HG02884 (cell line): ENCODE results near the gene ENKUR.
"Not testable (repeated sequence)": the region's sequence is repeated elsewhere in the genome, so short reads cannot be mapped to it uniquely, and the experiment has no call there.

Experiments
- ATAC-seq: cut with Tn5 transposase; IDR thresholded peaks from one replicate; pipeline ENCODE4 v1.9.1; 2021; ENCODE audit warnings: mild to moderate bottlenecking, moderate library complexity; ENCODE audit not compliant: unreplicated experiment

The ENKUR gene

DNA sequence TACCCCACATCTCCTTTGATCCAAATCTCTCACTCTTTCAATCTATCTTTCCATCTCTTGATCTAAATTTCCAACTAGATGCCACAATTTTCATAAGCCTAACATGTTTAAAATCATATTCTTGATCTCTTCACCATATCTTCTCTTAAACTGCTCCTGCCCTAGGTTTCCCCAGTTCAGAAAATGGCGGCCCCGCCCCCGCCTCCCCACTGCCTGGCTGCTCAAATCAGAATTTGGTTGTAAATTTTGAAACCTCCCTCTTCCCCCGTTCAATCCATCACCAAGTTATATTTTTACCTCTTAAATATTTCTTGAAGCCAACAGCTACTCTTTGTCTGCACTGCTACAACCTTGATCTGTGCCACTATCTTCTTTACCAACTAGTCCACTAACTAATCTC, 36.3 kb downstream of the ENKUR start:
- no peak for ATAC-seq

DNA sequence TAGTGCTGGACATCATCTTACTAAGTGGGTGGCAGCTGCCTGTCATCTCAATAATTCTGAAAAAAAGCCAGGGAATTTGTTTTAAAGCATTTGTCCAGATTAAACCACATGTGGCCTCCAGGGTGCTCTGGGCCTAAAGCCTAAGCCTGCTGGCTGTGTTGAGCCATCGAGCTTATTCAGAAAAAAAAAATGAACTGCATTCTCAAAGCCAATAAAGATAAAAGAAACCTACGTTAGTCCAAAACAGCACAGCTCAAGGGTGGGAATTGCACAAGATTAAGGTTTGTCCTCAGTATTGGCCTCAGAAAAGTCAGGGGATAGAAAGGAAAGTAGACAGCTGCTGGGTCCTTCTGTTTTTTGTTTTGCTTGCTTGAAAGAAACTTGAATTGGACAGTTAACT, 41.0 kb downstream of the ENKUR start:
- ATAC-seq: no peak

DNA sequence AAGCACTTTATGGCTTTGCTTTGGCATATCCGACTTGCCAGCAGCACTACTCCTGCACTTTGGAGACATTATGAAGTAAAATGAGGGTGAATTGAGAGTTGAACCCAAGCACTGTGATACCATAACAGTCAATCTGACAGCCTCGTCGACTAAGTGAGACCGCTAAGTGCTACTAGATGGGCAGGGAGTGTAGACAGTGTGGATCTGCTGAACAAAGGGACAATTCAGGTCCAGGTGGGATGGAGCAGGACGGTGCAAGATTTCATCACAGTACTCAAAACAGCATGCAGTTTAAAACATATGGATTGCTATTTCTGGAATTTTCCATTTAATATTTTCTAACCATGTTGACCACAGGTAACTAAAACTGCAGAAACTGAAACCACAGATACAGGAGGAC, 42.8 kb downstream of the ENKUR start:
- no peak for ATAC-seq

DNA sequence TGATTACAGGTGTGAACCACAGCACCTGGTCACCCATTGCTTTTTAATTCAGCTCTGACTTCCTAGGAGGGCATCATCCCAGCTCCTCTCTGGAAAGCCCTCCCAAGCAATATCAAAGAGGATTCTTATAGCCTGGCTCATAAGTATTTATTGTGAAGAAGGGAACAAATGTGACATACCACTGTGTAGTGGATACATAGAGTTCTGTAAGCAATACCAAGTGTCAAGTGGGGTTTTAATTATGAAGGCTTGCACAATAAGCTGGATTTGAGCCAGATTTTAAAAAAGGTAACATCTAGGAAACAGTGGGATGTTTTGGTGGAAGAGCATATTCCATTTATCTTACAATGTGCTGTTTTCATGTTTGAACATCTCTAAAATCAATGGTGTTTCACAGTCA, 44.6 kb downstream of the ENKUR start:
- no peak for ATAC-seq

DNA sequence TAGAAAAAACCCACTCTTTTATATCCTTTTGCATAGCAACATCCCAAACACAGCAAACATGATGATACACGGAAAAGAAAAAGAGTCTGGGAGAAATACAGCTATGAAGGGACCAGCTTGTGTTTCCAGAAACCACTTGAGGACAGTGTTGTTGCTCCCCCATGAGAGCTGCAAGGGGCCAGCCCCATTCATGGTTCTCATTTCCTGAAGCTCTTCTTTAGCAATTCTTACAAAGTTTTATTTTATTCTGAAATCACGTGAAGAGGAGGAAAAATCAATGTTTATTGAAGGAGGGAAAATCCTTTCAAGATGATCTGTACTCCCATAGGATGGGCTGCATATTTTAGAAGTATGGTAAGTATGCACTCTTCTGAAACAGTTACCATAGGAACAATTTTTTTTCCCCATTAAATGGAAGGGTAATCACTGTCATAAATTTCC, 46.1 kb downstream of the ENKUR start:
- ATAC-seq: no peak

DNA sequence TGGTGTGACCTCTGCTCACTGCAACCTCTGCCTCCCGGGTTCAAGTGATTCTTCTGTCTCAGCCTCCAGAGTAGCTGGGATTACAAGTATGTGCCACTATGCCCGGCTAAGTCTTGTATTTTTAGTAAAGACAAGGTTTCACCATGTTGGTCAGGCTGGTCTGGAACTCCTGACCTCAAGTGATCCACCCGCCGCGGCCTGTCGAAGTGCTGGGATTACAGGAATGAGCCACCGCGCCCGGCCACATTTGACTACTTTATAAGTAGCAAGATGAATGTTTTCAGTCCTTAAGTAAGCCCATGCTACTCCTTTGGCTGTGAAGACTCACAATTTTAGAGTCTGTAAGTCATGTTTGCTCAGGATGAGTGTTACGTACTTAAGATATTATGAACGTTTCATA, 47.0 kb downstream of the ENKUR start:
- ATAC-seq: not testable (repeated sequence)

DNA sequence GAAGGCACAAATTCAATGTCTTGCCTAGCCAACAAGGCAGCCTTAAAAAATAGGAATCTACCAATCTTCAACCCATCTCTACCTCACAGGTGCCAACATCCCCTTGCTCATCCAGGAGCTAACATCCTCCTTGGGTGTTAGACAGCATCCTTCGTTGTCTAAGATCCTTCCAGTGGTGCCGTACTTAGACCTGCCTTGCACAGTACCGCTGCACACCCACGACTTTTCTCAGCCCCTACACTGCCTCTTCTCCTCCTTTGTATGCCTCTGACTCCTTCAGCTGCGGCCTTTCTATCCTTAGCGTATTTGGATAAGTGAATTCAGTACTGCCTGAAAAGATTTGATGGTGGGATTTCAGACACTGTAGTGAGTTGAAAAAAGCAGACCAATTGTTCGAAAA, 47.6 kb downstream of the ENKUR start:
- no peak for ATAC-seq

DNA sequence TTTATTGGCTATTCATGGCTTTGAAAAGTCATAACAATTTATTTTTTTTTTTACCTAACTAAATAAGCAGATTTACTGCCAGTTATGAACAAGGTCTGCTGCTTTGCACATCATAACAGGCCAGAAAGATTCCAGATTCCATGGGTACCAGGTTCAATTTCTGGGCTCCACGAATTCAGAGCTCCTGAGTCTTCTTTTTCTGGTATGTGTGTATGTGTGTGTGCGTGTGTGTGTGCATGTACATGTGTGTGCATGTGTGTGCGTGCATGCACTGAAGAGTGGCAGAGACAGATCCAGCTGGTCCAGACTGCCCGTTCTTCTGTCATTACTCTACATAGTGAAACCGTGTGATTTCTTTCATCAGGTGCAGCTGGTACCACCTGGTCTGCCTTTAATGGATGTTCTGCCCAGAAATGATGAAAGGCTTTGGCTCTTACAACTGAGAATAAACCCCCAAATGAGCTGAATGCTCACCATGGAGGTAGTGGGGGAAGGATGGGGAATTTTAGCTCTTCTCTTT, 48.9 kb downstream of the ENKUR start:
- ATAC-seq: no peak

DNA sequence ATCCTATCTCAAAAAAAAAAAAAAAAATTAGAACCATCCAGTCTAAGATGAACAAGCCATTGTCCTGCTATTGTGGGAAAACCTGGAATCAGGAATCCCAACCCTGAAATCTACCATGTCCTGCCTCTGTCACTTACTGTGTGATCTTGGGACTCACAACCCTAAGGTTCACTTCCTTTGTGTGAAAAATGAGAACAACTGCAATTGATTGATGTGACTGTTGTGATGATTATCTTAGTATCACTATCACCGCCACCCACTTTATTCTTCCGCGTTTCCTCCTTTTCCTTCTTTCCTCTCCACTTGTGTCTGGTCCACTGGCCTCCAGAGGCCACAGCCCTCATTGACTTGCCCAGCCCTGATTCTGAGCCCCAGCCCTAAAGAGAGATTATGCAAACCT, 50.9 kb downstream of the ENKUR start:
- no peak for ATAC-seq

DNA sequence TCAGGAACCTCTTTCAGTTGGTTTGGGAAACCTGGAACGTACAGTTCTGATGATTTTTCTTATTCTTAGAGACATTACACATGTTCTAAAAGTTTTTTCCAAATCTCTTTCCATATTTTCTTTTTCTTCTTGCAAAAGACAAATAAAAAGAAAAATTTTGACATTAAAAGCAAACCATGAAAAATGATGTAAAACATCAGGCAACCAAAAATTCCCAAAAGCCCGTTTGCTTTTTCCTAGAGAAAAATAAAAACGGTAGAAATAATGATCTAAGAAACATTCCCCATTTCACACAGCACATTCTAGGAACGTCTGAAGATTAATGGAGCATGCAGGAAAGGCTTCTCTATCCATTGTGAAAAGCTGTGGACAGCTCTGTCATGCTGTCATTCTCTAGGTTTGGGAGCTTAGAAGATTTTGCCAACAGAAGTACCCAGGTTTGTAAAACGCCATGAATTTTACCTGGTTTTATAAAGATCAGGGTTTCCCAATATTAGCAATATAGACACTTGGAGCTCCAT, 52.4 kb downstream of the ENKUR start:
- ATAC-seq: no peak

DNA sequence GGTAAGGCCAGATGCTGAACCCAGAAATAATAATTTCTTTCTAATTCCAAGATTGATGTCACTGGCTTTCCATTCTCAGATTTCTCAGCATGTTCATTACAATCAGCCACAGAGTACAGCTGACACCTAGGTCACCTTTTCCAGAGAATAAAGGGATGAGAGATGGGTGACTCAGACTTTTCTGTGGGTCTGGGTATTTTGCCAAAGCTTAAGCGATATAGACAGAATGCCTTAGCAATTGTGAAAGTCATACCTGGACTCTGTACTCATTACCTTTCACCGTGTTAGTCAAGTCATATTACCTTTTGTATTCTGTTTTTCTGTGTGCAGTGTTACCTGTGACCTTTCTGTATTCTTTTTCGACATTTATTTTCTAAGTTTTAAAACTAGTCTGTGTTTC, 53.0 kb downstream of the ENKUR start:
- no peak for ATAC-seq

DNA sequence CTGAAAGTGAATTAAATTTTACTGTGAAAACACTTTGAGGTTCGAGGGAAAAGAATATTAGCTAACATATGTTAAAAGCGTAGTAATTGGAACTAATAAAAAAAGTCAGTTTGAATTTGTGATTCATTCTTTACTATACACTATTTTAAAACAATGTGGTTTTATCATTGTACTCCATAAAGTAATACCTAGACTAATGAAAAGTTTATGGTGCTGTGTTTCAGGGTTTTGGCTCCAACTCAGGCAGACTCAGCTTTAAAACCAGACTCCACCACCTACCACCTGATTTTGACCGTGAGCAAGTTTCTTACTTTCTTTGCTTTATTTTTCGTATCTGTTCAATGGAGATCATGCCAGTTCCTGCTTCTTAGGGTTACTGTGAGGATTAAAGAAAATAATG, 54.4 kb downstream of the ENKUR start:
- no peak for ATAC-seq

DNA sequence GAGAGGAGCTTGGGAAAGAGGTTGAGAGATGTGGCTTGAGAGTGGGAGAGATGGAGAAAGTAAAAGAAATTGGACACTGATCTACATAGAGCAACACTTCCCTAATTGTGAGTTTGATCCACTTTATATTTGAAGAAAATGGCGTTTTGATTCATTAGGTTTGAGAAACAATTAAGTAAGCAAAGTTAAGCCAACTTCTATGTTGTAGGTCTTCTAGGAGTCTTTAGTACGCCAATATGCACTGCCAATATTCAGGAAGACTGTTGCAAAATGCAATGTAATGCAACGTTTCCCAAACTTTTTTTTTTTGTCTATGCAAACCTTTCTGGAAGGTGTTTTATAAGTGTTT, 56.6 kb downstream of the ENKUR start:
- no peak for ATAC-seq

DNA sequence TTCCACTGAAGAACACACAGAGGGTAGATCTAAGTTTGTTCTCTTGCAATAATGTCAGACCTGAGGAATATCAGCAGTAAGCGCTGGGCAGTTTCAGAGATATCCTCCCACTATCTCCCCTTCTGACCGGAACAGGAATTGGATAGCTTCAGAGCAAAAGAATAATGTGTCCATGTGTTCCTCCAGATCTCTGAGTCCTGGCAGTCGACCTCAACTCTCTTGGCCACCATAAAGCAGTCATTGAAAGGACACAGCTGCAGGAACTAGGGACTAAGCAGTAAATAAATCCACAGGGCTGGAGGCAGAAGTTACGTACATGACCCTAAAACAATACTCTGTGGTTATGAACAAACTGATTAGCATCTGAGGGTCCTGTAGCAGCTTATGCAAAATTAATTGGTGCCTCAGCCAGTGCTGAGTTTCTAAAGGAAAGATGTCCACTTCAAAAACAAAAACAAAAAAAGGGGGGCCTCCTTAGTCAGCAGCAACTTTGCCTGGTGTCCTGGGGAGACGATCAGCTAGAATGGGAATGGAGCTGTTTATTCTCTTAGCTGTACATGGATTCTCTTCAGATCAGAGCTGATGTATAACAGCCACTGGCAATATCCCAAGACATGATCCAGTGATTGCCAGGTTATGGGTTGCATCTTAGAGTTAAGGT, 57.1 kb downstream of the ENKUR start:
- ATAC-seq: no peak

DNA sequence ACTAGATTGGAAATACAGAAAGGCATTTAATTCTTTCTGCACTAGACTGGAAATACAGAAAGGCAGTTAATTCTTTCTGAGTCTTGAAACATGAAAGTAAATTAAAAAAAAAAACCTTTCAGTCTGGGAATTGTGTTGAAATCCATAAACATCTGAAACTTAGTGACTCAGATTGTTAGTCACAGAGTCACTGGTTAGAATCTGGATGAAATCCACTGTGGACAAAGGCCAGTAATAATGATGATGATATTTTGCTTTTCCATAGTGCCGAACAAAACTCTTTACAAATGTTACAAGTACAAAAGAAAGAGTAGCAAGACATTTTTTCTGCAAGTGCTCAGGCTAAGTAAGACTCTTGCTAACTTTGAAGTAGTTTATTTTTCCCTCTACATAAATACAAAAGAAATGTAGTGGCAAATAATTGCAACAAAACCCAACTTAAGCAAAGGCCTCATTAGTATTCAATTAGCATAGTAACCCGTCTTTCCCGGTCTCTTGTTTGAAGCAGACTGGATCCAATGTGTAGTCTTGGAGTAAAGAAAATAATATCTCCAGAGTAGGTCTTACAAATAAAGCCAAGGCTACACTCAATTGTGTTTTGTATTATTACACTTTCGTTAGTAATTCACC, 57.8 kb downstream of the ENKUR start:
- no peak for ATAC-seq

DNA sequence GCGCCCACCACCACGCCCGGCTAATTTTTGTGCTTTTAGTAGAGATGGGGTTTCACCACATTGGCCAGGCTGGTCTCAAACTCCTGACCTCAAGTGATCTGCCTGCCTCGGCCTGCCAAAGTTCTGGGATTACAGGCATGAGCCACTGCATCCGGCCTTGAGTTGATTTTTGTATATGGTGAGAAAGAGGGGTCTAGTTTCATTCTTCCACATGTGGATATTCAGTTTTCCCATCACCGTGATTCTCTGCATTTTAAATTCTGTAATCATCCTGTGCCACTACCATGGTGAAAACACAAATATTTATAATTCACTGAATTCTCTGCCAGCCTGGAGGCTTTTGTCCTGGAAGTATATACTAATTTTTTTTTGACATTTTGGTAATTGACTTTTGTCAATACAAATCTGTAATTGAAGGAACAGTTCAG, 58.3 kb downstream of the ENKUR start:
- not testable (repeated sequence) for ATAC-seq

DNA sequence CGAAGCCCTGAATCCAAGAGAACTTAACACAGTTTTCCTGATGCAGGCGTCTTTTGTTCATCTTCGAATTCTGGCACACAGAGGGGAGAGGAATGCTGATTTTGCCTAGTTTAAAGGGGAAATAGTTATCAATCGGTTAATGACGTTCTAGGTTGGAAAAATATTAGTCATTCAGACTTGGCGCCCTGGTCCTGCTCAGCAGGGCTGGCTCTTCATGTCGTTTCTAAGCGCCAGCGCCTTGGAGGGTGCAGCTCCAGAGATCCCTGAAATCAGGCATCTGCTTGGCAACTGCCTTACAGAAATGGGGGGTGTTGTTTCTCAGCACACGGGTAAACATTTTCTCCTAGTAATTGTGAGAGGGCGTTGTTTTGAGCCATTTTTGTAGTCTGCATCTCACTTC, 62.3 kb downstream of the ENKUR start:
- ATAC-seq: no peak

DNA sequence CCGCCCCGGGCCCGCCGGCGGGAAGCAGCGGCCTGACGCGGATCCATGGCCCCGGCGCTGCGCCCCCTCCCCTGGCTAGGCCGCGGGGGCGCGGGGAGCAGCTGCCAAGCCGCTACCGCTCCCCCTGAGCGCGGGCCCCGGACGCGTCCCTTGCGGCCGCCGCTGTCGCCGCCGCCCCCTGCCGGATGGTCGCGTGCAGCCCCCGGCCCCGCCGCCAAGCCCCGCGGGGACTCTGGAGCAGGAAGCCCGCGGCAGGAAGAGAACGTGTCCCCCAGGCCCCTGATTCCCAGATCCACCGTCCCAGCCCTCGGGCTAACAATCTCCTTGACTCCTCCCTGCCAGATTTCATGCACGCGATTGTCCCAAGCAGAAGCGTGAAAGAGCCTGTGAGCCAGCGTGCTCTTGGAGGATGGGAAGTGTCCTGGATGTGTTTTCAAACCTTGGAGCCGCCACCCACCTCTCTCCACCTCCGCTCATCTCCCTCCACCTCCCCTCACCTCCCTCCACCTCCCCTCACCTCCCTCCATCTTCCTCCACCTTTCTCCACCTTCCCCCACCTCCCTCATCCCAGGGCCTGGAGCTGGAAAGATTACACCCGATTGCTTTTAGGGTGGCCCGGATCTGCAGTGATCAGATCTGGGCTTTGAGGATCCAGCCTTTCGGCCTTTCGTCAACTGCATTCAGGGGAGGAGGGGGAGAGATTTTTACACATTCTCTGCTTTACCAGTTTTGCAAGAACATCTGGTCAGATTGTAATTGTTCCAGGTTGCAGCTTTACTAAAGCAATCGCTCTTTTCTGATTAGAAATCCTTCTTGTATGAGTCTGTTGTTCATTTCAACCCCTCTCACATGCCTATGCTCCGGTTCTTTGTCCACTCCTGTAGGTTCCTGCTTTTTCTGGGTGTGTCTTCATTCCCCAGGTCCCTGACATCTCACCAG, 63.0 kb downstream of the ENKUR start:
- ATAC-seq: peak; percentile 75

DNA sequence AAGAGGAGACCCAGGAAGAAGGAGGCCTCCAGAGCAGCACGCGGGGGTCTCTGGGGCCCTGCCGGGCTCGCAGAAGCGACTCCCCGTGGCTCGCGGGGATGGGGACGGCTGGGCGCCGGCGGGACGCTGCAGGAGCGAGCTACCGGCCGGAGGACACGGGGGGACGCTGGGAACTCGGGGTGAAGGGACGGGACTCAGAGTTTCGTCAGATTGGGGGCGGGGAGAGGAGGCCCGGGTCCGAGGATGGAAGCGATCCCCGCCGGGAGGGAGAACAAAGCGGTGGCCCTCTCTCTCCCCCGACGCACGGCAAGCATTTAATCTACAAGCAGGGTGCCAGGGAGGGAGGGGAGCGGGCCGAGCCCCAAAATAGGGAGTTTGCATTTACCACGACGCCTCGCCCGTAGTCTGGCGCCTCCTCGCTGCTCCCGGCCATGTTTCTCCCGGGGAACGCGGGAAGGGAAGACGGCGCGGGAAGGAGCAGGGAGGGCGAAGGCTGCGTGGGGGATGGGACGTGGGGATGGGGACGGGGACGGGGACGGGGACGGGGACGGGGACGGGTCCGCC, 63.7 kb downstream of the ENKUR start, which contains the start of gene PRTFDC1:
TSS of gene PRTFDC1 (minus strand) at position 464 of the 564 bp plus-strand sequence. CDS start at position 433, 31 bp downstream.
- peak; percentile 36 for ATAC-seq

DNA sequence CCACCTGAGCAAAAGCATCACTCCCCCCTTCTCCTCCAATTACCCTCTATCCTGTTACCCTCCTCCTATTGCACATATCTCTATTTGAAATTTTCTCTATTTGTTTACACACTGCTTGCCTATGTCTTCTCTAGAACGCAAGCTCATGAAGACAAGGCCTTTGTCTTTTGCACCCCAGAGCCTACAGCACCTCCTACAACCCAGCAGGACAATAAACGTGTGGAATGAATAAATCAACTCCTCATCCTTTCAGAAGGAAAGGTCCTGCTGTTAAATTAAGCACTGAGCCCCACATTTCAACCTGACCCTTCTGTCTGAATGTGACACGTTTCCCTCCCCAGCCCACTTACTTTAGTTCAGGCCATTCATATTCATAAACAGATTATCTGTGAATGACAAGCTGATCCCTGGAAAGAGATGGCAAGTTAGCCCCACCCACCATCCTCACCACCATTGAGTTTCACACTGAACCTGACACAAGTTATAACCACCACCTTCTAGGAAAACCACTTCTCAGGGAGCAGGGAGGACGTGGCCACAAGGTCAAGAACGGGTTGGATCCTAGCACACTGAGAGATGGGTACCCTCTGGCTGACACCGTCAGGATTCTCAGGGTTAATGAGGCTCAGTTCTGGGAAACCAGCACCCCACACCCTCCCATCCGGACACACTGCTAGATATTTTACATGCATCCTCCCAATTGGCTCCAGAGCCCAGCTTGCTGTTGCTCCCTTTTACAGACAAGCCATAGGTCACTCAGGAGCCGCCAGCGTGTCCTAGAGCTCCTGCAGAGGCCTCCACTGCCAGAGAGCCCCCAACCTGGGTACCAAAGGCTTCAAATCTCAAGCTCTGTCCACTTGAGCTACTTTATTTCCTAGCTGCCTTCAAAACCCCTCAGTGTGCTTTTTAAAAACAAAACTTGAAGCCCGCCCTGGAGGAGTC, 64.5 kb downstream of the ENKUR start:
- ATAC-seq: no peak
